Endodermal cell (in vitro differentiated cells): ENCODE results near the gene PRR5. TPM values are rescaled to one million over a fixed set of nuclear protein-coding genes. Genes with fewer than 3 reads are reported as not detected.

Experiments used
- DNase-seq: peaks from one replicate; pipeline ENCODE4 v3.0.0-alpha.2; 2017
- H3K27ac ChIP-seq: 2 replicates; pipeline ENCODE4 v1.5.1; 2013; ENCODE audit warnings: mild to moderate bottlenecking, low read depth, low read length, moderate library complexity
- H3K27me3 ChIP-seq: 2 replicates; pipeline ENCODE4 v1.6.1; 2013; ENCODE audit warnings: mild to moderate bottlenecking, low read length, moderate library complexity; ENCODE audit not compliant: insufficient read depth, control insufficient read depth, poor library complexity, severe bottlenecking
- H3K36me3 ChIP-seq: 2 replicates; pipeline ENCODE4 v1.7.0; 2013; ENCODE audit warnings: mild to moderate bottlenecking, low read length, moderate library complexity; ENCODE audit not compliant: control insufficient read depth, insufficient read depth
- H3K4me1 ChIP-seq: one replicate; pipeline ENCODE4 v1.7.0; 2013; ENCODE audit warnings: low read length; ENCODE audit not compliant: control insufficient read depth, insufficient read depth
- H3K4me3 ChIP-seq: 2 replicates; pipeline ENCODE4 v1.5.1; 2013; ENCODE audit warnings: mild to moderate bottlenecking, low read length, moderate library complexity
- H3K9ac ChIP-seq: 2 replicates; pipeline ENCODE4 v1.6.1; 2013; ENCODE audit warnings: mild to moderate bottlenecking, low read length, moderate library complexity; ENCODE audit not compliant: poor library complexity, severe bottlenecking; ENCODE audit errors: extremely low read depth
- H3K9me3 ChIP-seq: 2 replicates; pipeline ENCODE4 v1.6.1; 2013; ENCODE audit warnings: mild to moderate bottlenecking, low read length, moderate library complexity; ENCODE audit not compliant: control insufficient read depth
- H3K27ac Mint-ChIP-seq: 2 replicates; pipeline ENCODE4 v1.8.0; 2020; ENCODE audit warnings: mixed read lengths
- H3K27me3 Mint-ChIP-seq: 2 replicates; pipeline ENCODE4 v1.8.0; 2021; ENCODE audit warnings: mild to moderate bottlenecking, mixed read lengths; ENCODE audit not compliant: insufficient read depth
- H3K36me3 Mint-ChIP-seq: 2 replicates; pipeline ENCODE4 v1.8.0; 2020; ENCODE audit warnings: low read depth, mixed read lengths
- H3K4me1 Mint-ChIP-seq: 2 replicates; pipeline ENCODE4 v1.8.0; 2020; ENCODE audit warnings: mixed read lengths
- H3K4me3 Mint-ChIP-seq: 2 replicates; pipeline ENCODE4 v1.8.0; 2020; ENCODE audit warnings: mild to moderate bottlenecking, moderate library complexity, mixed read lengths
- H3K9me3 Mint-ChIP-seq: 2 replicates; pipeline ENCODE4 v1.8.0; 2020; ENCODE audit warnings: mild to moderate bottlenecking, mixed read lengths
- WGBS, 2 experiments: methylation state at CpG; one replicate each; pipeline versions ENCODE4 v1.1.5 to v1.1.7; 2013; ENCODE audit warnings: missing lambda C conversion rate in 2 of 2, mixed read lengths in 1 of 2; ENCODE audit not compliant: insufficient coverage in 1 of 2, insufficient read length in 1 of 2; 5-methylcytosine and 5-hydroxymethylcytosine counted together
- total RNA-seq, 2 donors: library from RNA; stranded (reverse); fragmentation: NEBNext Ultra II Directional in 1 of 2; extraction: Animal tissue kit (Norgen Biotek cat#: 25700) in 1 of 2; gene quantifications; 2 replicates in 1 of 2; 3 replicates in 1 of 2; pipeline ENCODE4 v1.2.1, GENCODE V29; 2021
- TF ChIP-seq, protein P1 (sequence below): fragments of 200-600 bp; sonication (generic); conservative IDR thresholded peaks from 2 replicates; pipeline ENCODE4 v1.5.0; 2021; ENCODE audit warnings: antibody characterized with exemption, mild to moderate bottlenecking

PRR5 gene
- total RNA-seq, 2 donors from 2014 or later = 32.0 to 37.2 TPM

DNA sequence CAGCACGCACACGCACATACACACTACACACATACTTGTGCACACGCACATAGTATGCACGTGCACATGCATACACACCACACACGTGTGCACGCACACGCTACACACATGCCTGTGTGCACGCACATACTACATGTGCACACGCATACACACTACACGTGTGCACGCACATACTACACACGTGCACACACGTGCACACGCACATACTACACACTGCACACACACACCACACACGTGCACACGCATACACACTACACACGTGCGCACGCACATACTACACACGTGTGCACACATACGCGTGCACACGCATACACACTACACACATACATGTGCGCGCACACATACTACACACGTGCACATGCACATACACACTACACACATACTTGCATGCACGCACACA lies 30.7 kb downstream of the PRR5 start:
- WGBS, 2 experiments = 83 to 87% methylated on average over 24 to 27 of the region's 27 CpGs
- Histone ChIP-seq H3K27ac (no peak overlapping the region), H3K9ac (no peak overlapping the region), H3K4me3 (no peak overlapping the region), H3K9me3 (no peaks in the 10 kb centered on the region), H3K36me3 (no peaks in the 10 kb centered on the region), H3K27me3 (no peaks in the 10 kb centered on the region), H3K4me1 (no peaks in the 10 kb centered on the region)
- Mint-ChIP-seq H3K36me3 (peaks cover 9% of the 10 kb centered on the region), H3K27ac (no peak overlapping the region), H3K9me3 (no peaks in the 10 kb centered on the region), H3K4me3 (no peak overlapping the region), H3K27me3 (no peaks in the 10 kb centered on the region), H3K4me1 (peaks cover 2% of the 10 kb centered on the region)
- TF ChIP-seq, protein P1, sequence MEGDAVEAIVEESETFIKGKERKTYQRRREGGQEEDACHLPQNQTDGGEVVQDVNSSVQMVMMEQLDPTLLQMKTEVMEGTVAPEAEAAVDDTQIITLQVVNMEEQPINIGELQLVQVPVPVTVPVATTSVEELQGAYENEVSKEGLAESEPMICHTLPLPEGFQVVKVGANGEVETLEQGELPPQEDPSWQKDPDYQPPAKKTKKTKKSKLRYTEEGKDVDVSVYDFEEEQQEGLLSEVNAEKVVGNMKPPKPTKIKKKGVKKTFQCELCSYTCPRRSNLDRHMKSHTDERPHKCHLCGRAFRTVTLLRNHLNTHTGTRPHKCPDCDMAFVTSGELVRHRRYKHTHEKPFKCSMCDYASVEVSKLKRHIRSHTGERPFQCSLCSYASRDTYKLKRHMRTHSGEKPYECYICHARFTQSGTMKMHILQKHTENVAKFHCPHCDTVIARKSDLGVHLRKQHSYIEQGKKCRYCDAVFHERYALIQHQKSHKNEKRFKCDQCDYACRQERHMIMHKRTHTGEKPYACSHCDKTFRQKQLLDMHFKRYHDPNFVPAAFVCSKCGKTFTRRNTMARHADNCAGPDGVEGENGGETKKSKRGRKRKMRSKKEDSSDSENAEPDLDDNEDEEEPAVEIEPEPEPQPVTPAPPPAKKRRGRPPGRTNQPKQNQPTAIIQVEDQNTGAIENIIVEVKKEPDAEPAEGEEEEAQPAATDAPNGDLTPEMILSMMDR = no peak
- no peak for DNase-seq

DNA sequence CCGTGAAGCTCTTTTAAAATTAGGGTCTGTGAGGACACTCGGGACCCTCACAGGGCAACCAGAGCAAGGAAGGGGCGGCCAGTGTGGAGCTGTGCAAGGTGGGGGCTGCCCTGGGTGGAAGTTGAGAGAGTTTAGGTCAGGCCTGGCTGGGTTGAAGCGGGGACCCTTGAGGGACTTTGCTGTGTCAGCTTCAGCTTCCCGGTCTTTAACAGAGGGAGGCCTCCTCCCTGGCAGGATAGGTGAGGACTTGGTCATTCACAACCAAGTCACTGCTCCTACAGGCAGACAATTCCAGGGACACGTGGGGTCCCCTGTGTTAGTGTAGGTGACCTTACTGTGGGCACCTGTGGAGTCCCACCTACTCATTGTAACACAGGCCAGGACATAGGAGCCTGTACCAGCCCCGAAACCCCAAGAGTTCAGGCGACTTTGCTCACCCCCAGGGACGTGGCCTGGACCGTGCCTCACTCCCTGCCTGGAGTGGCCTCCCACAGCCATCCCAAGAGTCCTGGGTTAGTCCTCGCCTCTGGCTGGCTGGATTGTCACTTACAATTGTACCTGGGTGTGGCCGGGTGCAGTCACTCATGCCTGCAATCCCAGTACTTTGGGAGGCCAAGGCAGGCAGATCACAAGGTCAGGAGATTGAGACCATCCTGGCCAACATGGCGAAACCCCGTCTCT lies 31.6 kb downstream of the PRR5 start:
- TF ChIP-seq, protein P1 = no peak
- 86 to 88% methylated on average over 11 to 12 of the region's 14 CpGs for WGBS, 2 experiments
- no peak overlapping the region for H3K4me3 Mint-ChIP-seq
- no peaks in the 10 kb centered on the region for H3K36me3 ChIP-seq
- peaks cover 9% of the 10 kb centered on the region for H3K36me3 Mint-ChIP-seq
- no peak overlapping the region for H3K27ac ChIP-seq
- no peaks in the 10 kb centered on the region for H3K27me3 Mint-ChIP-seq
- no peaks in the 10 kb centered on the region for H3K27me3 ChIP-seq
- no peak overlapping the region for H3K27ac Mint-ChIP-seq
- DNase-seq = no peak
- peaks cover 5% of the 10 kb centered on the region for H3K4me1 ChIP-seq
- H3K9me3 ChIP-seq = no peaks in the 10 kb centered on the region
- no peak overlapping the region for H3K4me3 ChIP-seq
- no peaks in the 10 kb centered on the region for H3K9me3 Mint-ChIP-seq
- no peak overlapping the region for H3K9ac ChIP-seq
- H3K4me1 Mint-ChIP-seq = peaks cover 9% of the 10 kb centered on the region

DNA sequence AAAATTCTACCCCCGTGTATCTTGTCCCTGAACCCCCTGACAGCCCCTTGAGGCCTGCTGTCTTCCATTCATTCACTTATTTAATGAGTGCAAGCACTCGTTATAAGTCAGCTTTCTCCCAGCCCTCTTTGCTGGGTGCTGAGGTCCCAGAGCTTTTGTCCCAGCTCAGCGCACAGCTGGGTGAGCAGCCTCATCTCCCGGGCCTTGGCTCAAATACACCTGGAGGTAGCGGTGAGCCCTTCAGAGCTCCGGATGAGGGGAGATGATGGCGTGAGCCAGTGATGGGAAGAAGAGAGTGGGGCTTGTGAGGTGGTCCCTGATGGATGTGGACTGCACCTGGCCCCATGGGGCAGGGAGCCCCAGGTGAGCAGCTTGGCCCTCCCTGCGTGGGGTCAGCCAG lies 32.3 kb downstream of the PRR5 start:
- Histone ChIP-seq H3K27me3 (no peaks in the 10 kb centered on the region), H3K27ac (no peak overlapping the region), H3K36me3 (no peaks in the 10 kb centered on the region), H3K4me1 (peaks cover 5% of the 10 kb centered on the region), H3K4me3 (no peak overlapping the region), H3K9me3 (no peaks in the 10 kb centered on the region), H3K9ac (no peak overlapping the region)
- Mint-ChIP-seq H3K4me1 (peaks cover 11% of the 10 kb centered on the region), H3K36me3 (peaks cover 7% of the 10 kb centered on the region), H3K9me3 (no peaks in the 10 kb centered on the region), H3K4me3 (no peak overlapping the region), H3K27ac (no peak overlapping the region), H3K27me3 (no peaks in the 10 kb centered on the region)
- no peak for DNase-seq
- 82 to 85% methylated on average over 2 to 8 of the region's 8 CpGs for WGBS, 2 experiments
- TF ChIP-seq, protein P1 = no peak
